PC-9 (cell line): ENCODE results near the gene CACNG8. TPM values are rescaled to one million over a fixed set of nuclear protein-coding genes. Genes with fewer than 3 reads are reported as not detected.
"Not testable (repeated sequence)": the region's sequence is repeated elsewhere in the genome, so short reads cannot be mapped to it uniquely, and the experiment has no call there.

Experiments used
- BruUV-seq: library from RNA; stranded (reverse); fragments of 400-500 nt; replicated peaks from 2 replicates; lab custom pipeline; 2021; lab: Mats Ljungman, UMichigan
- CTCF ChIA-PET: fragments of 300-600 bp; sonication (Branson Sonifier 250); formaldehyde crosslinking; loops from one replicate; lab custom pipeline; 2022; ENCODE audit warnings: antibody characterized with exemption; lab: Charles Lee
- POLR2A ChIA-PET: fragments of 300-600 bp; sonication (Branson Sonifier 250); formaldehyde crosslinking; loops from one replicate; lab custom pipeline; 2022; ENCODE audit warnings: antibody characterized with exemption; ENCODE audit not compliant: unreplicated experiment; lab: Charles Lee
- DNase-seq, 2 experiments: peaks; one replicate each; pipeline versions ENCODE4 v3.0.0 to v3.0.0-alpha.2; 2015 to 2022; ENCODE audit warnings: mixed read lengths in 1 of 2
- H2AFZ ChIP-seq: fragments of 200-600 bp; sonication (generic); 2 replicates; pipeline ENCODE4 v1.8.1; 2017; ENCODE audit warnings: antibody characterized with exemption
- H3F3A ChIP-seq: fragments of 200-600 bp; sonication (generic); 2 replicates; pipeline ENCODE4 v1.8.1; 2017; ENCODE audit warnings: antibody characterized with exemption, mild to moderate bottlenecking, low read depth; ENCODE audit not compliant: insufficient read depth
- H3K27ac ChIP-seq: fragments of 200-600 bp; sonication (generic); 2 replicates; pipeline ENCODE4 v1.6.1; 2016; ENCODE audit warnings: mixed run types
- H3K27me3 ChIP-seq: fragments of 200-600 bp; sonication (generic); 2 replicates; pipeline ENCODE4 v1.6.1; 2016; ENCODE audit warnings: low read depth, mixed run types; ENCODE audit not compliant: insufficient read depth
- H3K36me3 ChIP-seq: fragments of 200-600 bp; sonication (generic); 2 replicates; pipeline ENCODE4 v1.6.1; 2016; ENCODE audit warnings: low read depth, mixed run types
- H3K4me1 ChIP-seq: fragments of 200-600 bp; sonication (generic); replicated peaks from 2 replicates; pipeline ENCODE4 v1.6.1; 2016; ENCODE audit warnings: mixed run types; ENCODE audit not compliant: insufficient read depth
- H3K4me2 ChIP-seq: fragments of 200-600 bp; sonication (generic); 2 replicates; pipeline ENCODE4 v1.6.1; 2017; ENCODE audit warnings: mixed run types
- H3K4me3 ChIP-seq: fragments of 200-600 bp; sonication (generic); 2 replicates; pipeline ENCODE4 v1.6.1; 2016; ENCODE audit warnings: mixed run types
- H3K79me2 ChIP-seq: fragments of 200-600 bp; sonication (generic); 2 replicates; pipeline ENCODE4 v1.6.1; 2017; ENCODE audit warnings: low read depth, mixed run types
- H3K9me2 ChIP-seq: fragments of 200-600 bp; sonication (generic); 2 replicates; pipeline ENCODE4 v1.8.1; 2017; ENCODE audit warnings: mild to moderate bottlenecking; ENCODE audit not compliant: insufficient read depth
- H3K9me3 ChIP-seq: fragments of 200-600 bp; sonication (generic); 2 replicates; pipeline ENCODE4 v1.8.1; 2016; ENCODE audit warnings: low read depth; ENCODE audit not compliant: insufficient read depth
- H4K20me1 ChIP-seq: fragments of 200-600 bp; sonication (generic); 2 replicates; pipeline ENCODE4 v1.8.1; 2017; ENCODE audit not compliant: insufficient read depth
- EZH2 ChIP-seq: fragments of 200-600 bp; sonication (generic); IDR thresholded peaks from 2 replicates; pipeline ENCODE4 v1.8.0; 2017; ENCODE audit warnings: antibody characterized with exemption, low read depth
- intact Hi-C: fragments of 100-400 bp; cut with micrococcal nuclease; formaldehyde crosslinking; loops from one replicate; pipeline ENCODE4 v1.10.0; 2022; ENCODE audit not compliant: unreplicated experiment
- total RNA-seq: library from RNA; stranded (reverse); gene quantifications from 2 replicates; pipeline ENCODE4 v1.2.3, GENCODE V29; 2021
- TF ChIP-seq, protein P1 (sequence below): fragments of 200-600 bp; sonication (generic); conservative IDR thresholded peaks from 2 replicates; pipeline ENCODE4 v1.6.1; 2017; ENCODE audit warnings: mixed run types, antibody characterized with exemption, mild to moderate bottlenecking, moderate library complexity

Gene CACNG8
- total RNA-seq, 1 experiment from 2014 or later = 2.9 TPM

- ChIA-PET POLR2A (no interaction called here), CTCF (no interaction called here)
- no peaks in the 10 kb centered on the region for H3K27me3 ChIP-seq
- no peaks in the 10 kb centered on the region for H3K9me3 ChIP-seq
- H3K4me3 ChIP-seq = no peak overlapping the region
- no peak overlapping the region for H3K4me2 ChIP-seq
- BruUV-seq = no TSS peak
- no peaks in the 10 kb centered on the region for H3K79me2 ChIP-seq
- no peak overlapping the region for H3K27ac ChIP-seq
- no peaks in the 10 kb centered on the region for H3K36me3 ChIP-seq
- no peaks in the 10 kb centered on the region for H3F3A ChIP-seq
- no peaks in the 10 kb centered on the region for H4K20me1 ChIP-seq
- H2AFZ ChIP-seq = no peak overlapping the region
- no peaks in the 10 kb centered on the region for H3K9me2 ChIP-seq
- DNase-seq = no peak
- H3K4me1 ChIP-seq = no peaks in the 10 kb centered on the region
- intact Hi-C loops = no loop called here
- TF ChIP-seq, protein P1, sequence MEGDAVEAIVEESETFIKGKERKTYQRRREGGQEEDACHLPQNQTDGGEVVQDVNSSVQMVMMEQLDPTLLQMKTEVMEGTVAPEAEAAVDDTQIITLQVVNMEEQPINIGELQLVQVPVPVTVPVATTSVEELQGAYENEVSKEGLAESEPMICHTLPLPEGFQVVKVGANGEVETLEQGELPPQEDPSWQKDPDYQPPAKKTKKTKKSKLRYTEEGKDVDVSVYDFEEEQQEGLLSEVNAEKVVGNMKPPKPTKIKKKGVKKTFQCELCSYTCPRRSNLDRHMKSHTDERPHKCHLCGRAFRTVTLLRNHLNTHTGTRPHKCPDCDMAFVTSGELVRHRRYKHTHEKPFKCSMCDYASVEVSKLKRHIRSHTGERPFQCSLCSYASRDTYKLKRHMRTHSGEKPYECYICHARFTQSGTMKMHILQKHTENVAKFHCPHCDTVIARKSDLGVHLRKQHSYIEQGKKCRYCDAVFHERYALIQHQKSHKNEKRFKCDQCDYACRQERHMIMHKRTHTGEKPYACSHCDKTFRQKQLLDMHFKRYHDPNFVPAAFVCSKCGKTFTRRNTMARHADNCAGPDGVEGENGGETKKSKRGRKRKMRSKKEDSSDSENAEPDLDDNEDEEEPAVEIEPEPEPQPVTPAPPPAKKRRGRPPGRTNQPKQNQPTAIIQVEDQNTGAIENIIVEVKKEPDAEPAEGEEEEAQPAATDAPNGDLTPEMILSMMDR = no peak
- TF ChIP-seq EZH2 = no peak
Observed at GRCh38 chr19:53945441-53945840, 17.3 kb upstream of the CACNG8 start.

- intact Hi-C loops = no loop called here
- DNase-seq = no peak
- no peak overlapping the region for H3K27ac ChIP-seq
- H4K20me1 ChIP-seq = no peaks in the 10 kb centered on the region
- H3F3A ChIP-seq = no peaks in the 10 kb centered on the region
- no peaks in the 10 kb centered on the region for H3K9me3 ChIP-seq
- CTCF ChIA-PET = no interaction called here
- H3K36me3 ChIP-seq = no peaks in the 10 kb centered on the region
- H3K4me2 ChIP-seq = no peak overlapping the region
- TF ChIP-seq, protein P1 = no peak
- TF ChIP-seq EZH2 = no peak
- no peaks in the 10 kb centered on the region for H3K79me2 ChIP-seq
- H3K9me2 ChIP-seq = no peaks in the 10 kb centered on the region
- H3K4me3 ChIP-seq = no peak overlapping the region
- no peaks in the 10 kb centered on the region for H3K27me3 ChIP-seq
- no TSS peak for BruUV-seq
- H2AFZ ChIP-seq = no peak overlapping the region
- H3K4me1 ChIP-seq = no peaks in the 10 kb centered on the region
- POLR2A ChIA-PET = no interaction called here
Observed at GRCh38 chr19:53945998-53946397, 16.7 kb upstream of the CACNG8 start.

DNA sequence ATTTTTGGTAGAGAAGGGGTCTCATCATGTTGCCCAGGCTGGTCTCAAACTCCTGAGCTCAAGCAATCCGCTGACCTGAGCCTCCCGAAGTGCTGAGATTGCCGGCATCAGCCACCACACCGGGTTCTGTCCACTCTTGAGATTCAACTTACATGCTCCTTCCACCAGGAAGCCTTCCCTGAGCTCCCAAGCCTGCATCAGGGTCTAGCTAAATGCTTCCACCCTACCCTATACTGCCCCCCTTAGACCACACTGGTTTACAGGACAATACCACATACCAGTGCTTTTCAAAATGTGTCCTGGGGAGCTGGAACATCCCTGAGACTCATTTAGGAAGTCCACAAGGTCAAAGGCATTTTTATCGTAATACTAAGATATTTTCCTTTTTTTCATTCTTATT, 15.1 kb upstream of the CACNG8 start:
- H3K36me3 ChIP-seq = no peaks in the 10 kb centered on the region
- H3K4me1 ChIP-seq = no peaks in the 10 kb centered on the region
- DNase-seq = no peak
- no TSS peak for BruUV-seq
- no peak overlapping the region for H3K27ac ChIP-seq
- no peak overlapping the region for H3K4me3 ChIP-seq
- no peaks in the 10 kb centered on the region for H3K9me2 ChIP-seq
- H3K9me3 ChIP-seq = no peaks in the 10 kb centered on the region
- POLR2A ChIA-PET = interaction anchor here (0.6 kb wide), 1 partner anchor 74 kb away, joined by 10 read pairs; no protein-coding TSS in a partner anchor
- H4K20me1 ChIP-seq = no peaks in the 10 kb centered on the region
- TF ChIP-seq, protein P1 = peak; percentile 47; the same call in 1 of the 2 replicates
- TF ChIP-seq EZH2 = no peak
- intact Hi-C loops = no loop called here
- H3K4me2 ChIP-seq = no peak overlapping the region
- CTCF ChIA-PET = interaction anchor here (0.7 to 1.2 kb wide), 2 partner anchors 76 to 94 kb away, joined by 3 to 8 read pairs; no protein-coding TSS in a partner anchor
- no peak overlapping the region for H2AFZ ChIP-seq
- H3K79me2 ChIP-seq = no peaks in the 10 kb centered on the region
- H3F3A ChIP-seq = no peaks in the 10 kb centered on the region
- no peaks in the 10 kb centered on the region for H3K27me3 ChIP-seq

GRCh38 chr19:53948611-53949010, 14.1 kb upstream of the CACNG8 start:
- intact Hi-C loops, H3K9me2 ChIP-seq, H3K79me2 ChIP-seq, POLR2A ChIA-PET, DNase-seq, H3K4me2 ChIP-seq, H3K9me3 ChIP-seq, H3K4me1 ChIP-seq, H3K27ac ChIP-seq, H2AFZ ChIP-seq, H3K27me3 ChIP-seq, H4K20me1 ChIP-seq, H3K4me3 ChIP-seq, BruUV-seq, H3F3A ChIP-seq, H3K36me3 ChIP-seq: not testable (repeated sequence)
- CTCF ChIA-PET = interaction anchor here (0.7 kb wide), 1 partner anchor 95 kb away, joined by 8 read pairs; no protein-coding TSS in a partner anchor
